Measurements from ENCODE around the gene ST14. TPM values are rescaled to one million over a fixed set of nuclear protein-coding genes. Genes with fewer than 3 reads are reported as not detected.

ST14 gene
- total RNA-seq, 3 donors from 2014 or later (not counting 1 experiment from before 2014, with no cell fraction given), result 0.61 to 1.9 (median 1.0) TPM

- no peaks in the 10 kb centered on the region for H3K9me3 Mint-ChIP-seq
- no peak overlapping the region for H3K27ac ChIP-seq (ENCODE audit: low read length)
- ATAC-seq (no peak), DNase-seq (no peak)
- no peaks in the 10 kb centered on the region for H3K36me3 ChIP-seq (ENCODE audit: control insufficient read depth, insufficient read depth, low read length)
- H3K9me3 ChIP-seq (ENCODE audit: control insufficient read depth, insufficient read depth, low read length), result no peaks in the 10 kb centered on the region
- no peak for TF ChIP-seq CTCF (IDR thresholded peaks at IDR 0.05)
- H3K36me3 Mint-ChIP-seq, result no peaks in the 10 kb centered on the region
- no peak overlapping the region for H3K4me3 ChIP-seq (ENCODE audit: low read length)
- WGBS (ENCODE audit: insufficient coverage), result 79% methylated on average over 16 of the region's 16 CpGs
- peaks cover 0 to 1% of the 10 kb centered on the region in 2 donors for H3K27me3 Mint-ChIP-seq (ENCODE audit: low read depth in 2 of 2)
- no peak overlapping the region for H3K27ac Mint-ChIP-seq
- intact Hi-C loops (cut with micrococcal nuclease), result no loop called here
- no peaks in the 10 kb centered on the region for H3K27me3 ChIP-seq (ENCODE audit: control insufficient read depth, insufficient read depth, low read length)
- no peak overlapping the region for H3K4me3 Mint-ChIP-seq
- H3K4me1 Mint-ChIP-seq, result no peaks in the 10 kb centered on the region
- peaks cover 12% of the 10 kb centered on the region for H3K4me1 ChIP-seq (ENCODE audit: control insufficient read depth, insufficient read depth, low read length)
These were observed 19.1 kb downstream of the ST14 start for GRCh38 chr11:130178441-130179339.

GRCh38 chr11:130179396-130180306, 20.1 kb downstream of the ST14 start:
- H3K27me3 ChIP-seq (ENCODE audit: control insufficient read depth, insufficient read depth, low read length), result no peaks in the 10 kb centered on the region
- H3K27ac ChIP-seq (ENCODE audit: low read length), result no peak overlapping the region
- Mint-ChIP-seq H3K4me3 (no peak overlapping the region), H3K9me3 (no peaks in the 10 kb centered on the region), H3K4me1 (no peaks in the 10 kb centered on the region), H3K36me3 (no peaks in the 10 kb centered on the region), H3K27ac (no peak overlapping the region), H3K27me3 (ENCODE audit: low read depth in 2 of 2) (peaks cover 0 to 10% of the 10 kb centered on the region in 2 donors)
- no peaks in the 10 kb centered on the region for H3K36me3 ChIP-seq (ENCODE audit: control insufficient read depth, insufficient read depth, low read length)
- peaks cover 12% of the 10 kb centered on the region for H3K4me1 ChIP-seq (ENCODE audit: control insufficient read depth, insufficient read depth, low read length)
- 86% methylated on average over 21 of the region's 21 CpGs for WGBS (ENCODE audit: insufficient coverage)
- no peaks in the 10 kb centered on the region for H3K9me3 ChIP-seq (ENCODE audit: control insufficient read depth, insufficient read depth, low read length)
- H3K4me3 ChIP-seq (ENCODE audit: low read length), result no peak overlapping the region
- no peak for TF ChIP-seq CTCF (IDR thresholded peaks at IDR 0.05)
- DNase-seq (no peak), ATAC-seq (no peak)
- intact Hi-C loops (cut with micrococcal nuclease), result no loop called here

- no peaks in the 10 kb centered on the region for H3K4me1 Mint-ChIP-seq
- H3K27ac ChIP-seq (ENCODE audit: low read length), result no peak overlapping the region
- TF ChIP-seq CTCF (IDR thresholded peaks at IDR 0.05), result no peak
- ATAC-seq (no peak), DNase-seq (no peak)
- H3K9me3 ChIP-seq (ENCODE audit: control insufficient read depth, insufficient read depth, low read length), result no peaks in the 10 kb centered on the region
- no peaks in the 10 kb centered on the region for H3K9me3 Mint-ChIP-seq
- no peaks in the 10 kb centered on the region for H3K36me3 ChIP-seq (ENCODE audit: control insufficient read depth, insufficient read depth, low read length)
- WGBS (ENCODE audit: insufficient coverage), result 48% methylated on average over 2 of the region's 4 CpGs
- peaks cover 12% of the 10 kb centered on the region for H3K4me1 ChIP-seq (ENCODE audit: control insufficient read depth, insufficient read depth, low read length)
- no peak overlapping the region for H3K27ac Mint-ChIP-seq
- H3K36me3 Mint-ChIP-seq, result no peaks in the 10 kb centered on the region
- peaks cover 0 to 13% of the 10 kb centered on the region in 2 donors for H3K27me3 Mint-ChIP-seq (ENCODE audit: low read depth in 2 of 2)
- no peaks in the 10 kb centered on the region for H3K27me3 ChIP-seq (ENCODE audit: control insufficient read depth, insufficient read depth, low read length)
- no peak overlapping the region for H3K4me3 Mint-ChIP-seq
- H3K4me3 ChIP-seq (ENCODE audit: low read length), result no peak overlapping the region
- intact Hi-C loops (cut with micrococcal nuclease), result no loop called here
These were observed 20.9 kb downstream of the ST14 start for GRCh38 chr11:130180491-130180890.

All from natural killer cell (primary cell).